ENCODE results near the gene DHRS3.

The DHRS3 gene

GRCh38 chr1:12615865-12616708 lies 1.9 kb downstream of the DHRS3 start:
- DNase-seq: no peak

GRCh38 chr1:12615159-12615864 lies 2.7 kb downstream of the DHRS3 start:
- DNase-seq: no peak

GRCh38 chr1:12614402-12615158 lies 3.4 kb downstream of the DHRS3 start:
- DNase-seq: no peak

DNA sequence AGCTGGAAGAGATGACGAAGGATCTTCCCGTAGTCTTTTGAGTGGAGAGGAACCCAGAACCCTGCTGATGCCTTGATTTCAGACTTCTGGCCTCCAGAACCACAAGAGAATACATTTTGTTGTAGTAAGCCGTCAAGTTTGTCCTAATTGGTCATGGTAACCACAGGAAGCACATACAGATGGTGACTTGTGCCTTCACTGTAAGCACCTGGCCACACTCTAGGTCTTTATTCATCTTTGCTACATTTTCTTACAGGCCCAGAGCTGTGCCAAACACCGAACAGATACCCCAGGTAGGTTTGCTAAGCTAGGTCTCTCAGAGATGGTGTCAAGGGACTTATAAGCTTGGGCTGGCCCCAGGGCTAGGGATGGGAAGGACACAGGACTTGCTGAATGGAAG lies 4.8 kb downstream of the DHRS3 start:
- DNase-seq: no peak

DNA sequence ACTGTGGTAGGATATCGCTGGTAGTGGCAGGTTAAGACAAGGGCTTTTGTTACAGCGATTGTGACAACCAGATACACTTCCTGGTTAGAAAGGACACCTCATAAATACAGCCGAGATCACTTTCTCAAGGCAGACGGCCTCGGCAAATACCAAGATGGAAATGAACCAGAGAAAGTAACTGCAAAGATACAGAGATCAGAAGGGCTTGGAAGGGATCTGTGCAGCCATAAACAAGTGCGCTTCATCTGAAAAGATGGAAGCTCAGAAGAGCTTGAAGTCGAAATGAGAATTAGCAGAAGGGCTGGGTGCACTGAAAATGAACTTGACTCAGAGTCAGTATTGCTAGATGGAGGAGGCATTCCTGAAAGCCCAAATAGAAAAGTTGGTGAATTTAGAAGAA lies 7.1 kb downstream of the DHRS3 start:
- no peak for DNase-seq

GRCh38 chr1:12610305-12610935 lies 7.6 kb downstream of the DHRS3 start:
- DNase-seq: no peak

GRCh38 chr1:12609469-12610003 lies 8.5 kb downstream of the DHRS3 start:
- no peak for DNase-seq

DNA sequence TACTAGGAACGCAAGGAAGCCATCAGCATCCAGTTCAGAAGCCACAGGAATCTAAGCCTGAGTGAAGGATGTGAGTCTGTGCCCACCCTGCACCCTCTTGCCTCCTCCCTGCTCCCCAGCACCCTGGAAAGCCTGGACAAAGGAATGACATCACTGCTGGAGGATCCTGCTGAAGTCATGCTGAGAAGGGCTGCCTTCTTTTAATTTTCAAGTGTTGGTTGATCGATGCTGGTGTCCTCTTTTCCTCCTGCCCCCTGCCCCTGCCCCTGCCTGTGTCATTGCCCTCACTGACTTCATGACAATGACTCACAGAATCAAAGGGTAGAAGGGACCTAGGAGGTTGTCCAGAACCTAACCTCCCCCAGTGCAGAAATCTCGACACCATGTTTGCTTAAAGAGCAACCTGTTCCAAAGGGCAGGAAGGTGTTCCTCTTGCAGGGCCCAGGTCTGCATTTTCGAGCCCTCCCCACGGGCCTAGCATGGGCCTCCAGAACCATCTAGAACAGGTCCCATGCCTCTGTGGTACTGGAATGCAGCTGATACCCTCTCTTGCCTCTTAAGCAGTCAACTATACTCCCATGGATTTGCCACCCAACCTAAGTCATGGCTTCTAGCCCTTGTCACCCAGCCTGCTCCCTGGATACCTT lies 9.6 kb downstream of the DHRS3 start:
- DNase-seq: no peak

DNA sequence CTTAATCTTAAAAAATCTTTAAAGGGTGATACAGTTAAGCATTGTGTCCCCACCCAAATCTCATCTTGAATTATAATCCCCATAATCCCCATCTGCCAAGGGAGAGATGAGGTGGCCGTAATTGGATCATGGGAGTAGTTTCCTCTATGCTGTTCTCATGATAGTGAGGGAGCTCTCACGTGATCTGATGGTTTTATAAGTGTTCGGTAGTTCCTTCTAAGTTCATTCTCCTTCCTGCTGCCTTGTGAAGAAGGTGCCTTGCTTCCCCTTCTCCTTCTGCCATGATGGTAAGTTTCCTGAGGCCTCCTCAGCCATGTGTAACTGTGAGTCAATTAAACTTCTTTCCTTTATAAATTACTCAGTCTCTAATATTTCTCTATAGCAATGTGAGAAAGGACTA lies 10.7 kb downstream of the DHRS3 start:
- no peak for DNase-seq

- no peak for DNase-seq
Observed at GRCh38 chr1:12604986-12605385, 13.0 kb downstream of the DHRS3 start.

- DNase-seq: peak; percentile 47
Observed at GRCh38 chr1:12604114-12604874, 13.7 kb downstream of the DHRS3 start.

DNA sequence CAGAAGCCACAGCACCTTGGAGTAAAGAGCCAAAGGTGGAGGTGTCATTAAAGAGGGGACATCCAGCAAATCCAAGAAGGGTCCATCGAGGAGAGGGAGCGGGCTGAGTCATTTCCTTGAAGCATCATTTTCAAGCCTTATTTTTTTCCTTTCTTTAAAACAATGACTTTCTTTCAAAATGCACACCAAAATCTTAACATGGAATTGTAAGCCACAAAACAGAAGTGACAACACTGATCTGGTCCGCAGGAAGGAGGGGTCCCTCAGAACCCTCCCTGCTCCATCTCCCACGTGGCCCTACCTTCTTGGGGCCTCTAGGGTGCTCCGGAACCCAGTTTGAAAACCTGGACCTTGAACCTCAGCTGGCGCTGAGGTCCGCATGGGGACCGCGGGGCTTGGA lies 14.8 kb downstream of the DHRS3 start:
- DNase-seq: no peak

GRCh38 chr1:12602659-12603024 lies 15.4 kb downstream of the DHRS3 start:
- DNase-seq: no peak

DNA sequence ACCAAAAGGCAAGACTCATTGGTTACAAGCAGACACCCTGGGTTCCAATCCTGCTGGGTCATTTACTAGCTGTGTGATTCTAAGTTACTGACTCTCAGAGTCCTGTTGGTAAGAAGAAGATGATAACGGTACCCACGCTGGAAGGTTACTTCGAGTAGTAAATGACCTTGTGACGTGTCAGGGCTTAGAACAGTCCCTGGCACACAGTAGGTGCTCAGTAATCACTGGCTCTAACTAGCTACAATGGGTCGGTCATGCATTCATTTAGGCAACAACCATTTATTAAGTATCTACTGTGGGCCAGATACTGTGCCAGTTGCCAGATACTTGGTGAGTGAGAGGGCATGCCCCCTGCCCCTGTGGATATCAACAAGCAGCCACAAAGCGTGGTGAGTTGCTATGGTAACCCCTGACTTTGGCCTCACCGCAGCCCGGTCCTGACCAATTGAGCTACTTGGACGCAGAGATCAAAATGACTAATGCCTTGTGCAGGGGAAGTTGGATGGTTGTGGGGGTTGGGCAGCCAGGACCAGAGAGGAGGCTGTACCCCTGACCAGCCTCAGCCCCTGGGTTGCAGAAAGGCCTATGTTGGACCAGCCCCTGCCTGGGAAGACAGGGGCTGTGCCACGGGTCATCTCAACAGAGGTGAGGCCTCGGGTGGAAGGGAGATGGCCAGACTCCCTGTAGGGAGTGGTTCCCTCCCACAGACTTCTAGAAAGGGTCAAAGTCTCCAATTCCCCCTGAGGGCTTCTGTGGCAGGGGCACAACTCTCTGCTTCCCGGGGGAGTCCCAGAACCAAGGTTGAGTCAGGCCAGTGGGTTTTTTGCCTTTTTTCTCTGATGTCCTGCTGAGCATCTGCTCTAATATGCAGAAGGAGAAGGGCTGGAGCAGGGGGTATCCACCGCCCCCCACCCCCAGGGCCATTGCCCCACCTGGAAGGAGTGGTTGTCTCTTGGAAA lies 16.0 kb downstream of the DHRS3 start:
- no peak for DNase-seq

GRCh38 chr1:12600880-12601633 lies 17.0 kb downstream of the DHRS3 start:
- peak; percentile 42 for DNase-seq

GRCh38 chr1:12600335-12600734 lies 17.7 kb downstream of the DHRS3 start:
- no peak for DNase-seq

GRCh38 chr1:12599657-12600056 lies 18.4 kb downstream of the DHRS3 start:
- DNase-seq: no peak

- no peak for DNase-seq
Observed at GRCh38 chr1:12598974-12599373, 19.0 kb downstream of the DHRS3 start.

GRCh38 chr1:12597792-12598191 lies 20.2 kb downstream of the DHRS3 start:
- DNase-seq: no peak
